Gastroesophageal sphincter (tissue), 4 donors: Measurements from ENCODE around the gene GHRH. TPM values are rescaled to one million over a fixed set of nuclear protein-coding genes. Genes with fewer than 3 reads are reported as not detected.

ENCODE experiments used
- ATAC-seq: fragments of 150-250 bp; one replicate; pipeline ENCODE4 v1.9.1; 2016; ENCODE audit warnings: mild to moderate bottlenecking, moderate library complexity
- H3K27ac ChIP-seq, 4 donors: fragments of 200-600 bp; sonication (generic) in 3 of 4; 1 replicate in 3 of 4; 2 replicates in 1 of 4; pipeline ENCODE4 v1.5.1; 2016 to 2019
- H3K27me3 ChIP-seq: fragments of 200-600 bp; sonication (generic); one replicate; pipeline ENCODE4 v1.5.1; 2019
- H3K36me3 ChIP-seq, 2 donors: fragments of 200-600 bp; sonication (generic); one replicate each; pipeline ENCODE4 v1.5.1; 2019; ENCODE audit warnings: control low read depth in 1 of 2
- H3K4me1 ChIP-seq, 3 donors: fragments of 200-600 bp; sonication (generic); 1 replicate in 2 of 3; 2 replicates in 1 of 3; pipeline ENCODE4 v1.5.1; 2016 to 2019; ENCODE audit warnings: control low read depth in 2 of 3
- H3K4me3 ChIP-seq, 2 donors: fragments of 200-600 bp; sonication (generic); one replicate each; pipeline ENCODE4 v1.5.1; 2019; ENCODE audit warnings: mild to moderate bottlenecking in 1 of 2, moderate library complexity in 1 of 2
- H3K9me3 ChIP-seq, 3 donors: fragments of 200-600 bp; sonication (generic); one replicate each; pipeline ENCODE4 v1.5.1; 2017 to 2019; ENCODE audit warnings: control low read depth in 2 of 3
- CTCF ChIP-seq, 4 experiments: fragments of 200-600 bp in 2 of 4; fragments of 450-650 bp in 2 of 4; sonication (generic) in 1 of 4; IDR thresholded peaks; one replicate each; pipeline ENCODE4 v1.5.1; 2017 to 2019; ENCODE audit warnings: antibody characterized with exemption in 4 of 4, mild to moderate bottlenecking in 2 of 4, moderate library complexity in 2 of 4
- EP300 ChIP-seq: sonication (generic); formaldehyde crosslinking; IDR thresholded peaks from one replicate; pipeline ENCODE4 v1.6.1; 2017; ENCODE audit warnings: antibody characterized with exemption, mild to moderate bottlenecking
- POLR2A ChIP-seq, 2 donors: fragments of 450-650 bp; IDR thresholded peaks; one replicate each; pipeline ENCODE4 v1.6.1; 2017; ENCODE audit warnings: antibody characterized with exemption in 2 of 2, mild to moderate bottlenecking in 2 of 2, moderate library complexity in 1 of 2
- POLR2AphosphoS5 ChIP-seq: sonication (generic); formaldehyde crosslinking; IDR thresholded peaks from one replicate; pipeline ENCODE4 v1.6.1; 2017; ENCODE audit warnings: antibody characterized with exemption
- WGBS, 2 donors: methylation state at CpG; one replicate each; pipeline ENCODE4 v1.1.5; 2018; ENCODE audit warnings: low coverage in 1 of 2; 5-methylcytosine and 5-hydroxymethylcytosine counted together
- total RNA-seq, 4 donors: library from RNA; depleted of rRNA; stranded (reverse); fragments of >200 nt; gene quantifications; one replicate each; pipeline ENCODE4 v1.1.0, GENCODE V29; 2016

Gene GHRH
- total RNA-seq, 4 donors from 2014 or later = not detected

GRCh38 chr20:37202267-37202943, 59.2 kb downstream of the GHRH start:
- WGBS, 2 donors = 40 to 42% methylated on average over 6 of the region's 6 CpGs
- Histone ChIP-seq H3K27me3 (no peaks in the 10 kb centered on the region), H3K27ac (peak overlapping the region; percentile 62 to 86 (median 77)), H3K4me3 (no peak overlapping the region), H3K9me3 (no peaks in the 10 kb centered on the region), H3K4me1 (peaks cover 0 to 40% (median 0%) of the 10 kb centered on the region in 3 donors), H3K36me3 (peaks cover 3 to 75% of the 10 kb centered on the region in 2 donors)
- ATAC-seq = peak; percentile 86
- TF ChIP-seq POLR2A (IDR thresholded peaks at IDR 0.05) (no peak), CTCF (IDR thresholded peaks at IDR 0.05) (peak; percentile 76 to 82 (median 79)), POLR2AphosphoS5 (peak; percentile 71), EP300 (no peak)

GRCh38 chr20:37201827-37202162, 59.8 kb downstream of the GHRH start:
- Histone ChIP-seq H3K4me3 (no peak overlapping the region), H3K27me3 (no peaks in the 10 kb centered on the region), H3K9me3 (no peaks in the 10 kb centered on the region), H3K36me3 (peaks cover 3 to 72% of the 10 kb centered on the region in 2 donors), H3K4me1 (peaks cover 0 to 40% (median 0%) of the 10 kb centered on the region in 3 donors), H3K27ac (peak overlapping the region; percentile 62 to 86 (median 77))
- no peak for ATAC-seq
- TF ChIP-seq CTCF (IDR thresholded peaks at IDR 0.05) = no peak
- WGBS, 2 donors = 20 to 24% methylated on average over 2 of the region's 2 CpGs

Other genes with a start within 250 kb of the GHRH start
- gene RBL1, start 165.8 kb downstream of the GHRH start, total RNA-seq = 1 to 10 TPM; 4.4 to 9.0 (median 6.4) TPM
- gene RPN2, start 82.5 kb downstream of the GHRH start, total RNA-seq = 100 to 1,000 TPM in 3 of 4 donors, 10 to 100 TPM in 1; 86.7 to 114 (median 110) TPM
- gene MROH8, start 82.3 kb downstream of the GHRH start, total RNA-seq = 1 to 10 TPM; 1.6 to 6.2 (median 3.2) TPM
- gene MANBAL, start 27.8 kb upstream of the GHRH start, total RNA-seq = 10 to 100 TPM; 28.2 to 53.0 (median 44.6) TPM
- gene SRC, start 84.3 kb upstream of the GHRH start, total RNA-seq = 10 to 100 TPM; 30.6 to 54.7 (median 45.0) TPM